D341Med (cell line): Measurements from ENCODE around the gene ARNT2.

ENCODE experiments used
- DNase-seq: peaks from one replicate; pipeline ENCODE4 v3.0.0; 2012; ENCODE audit warnings: low spot score

ARNT2 gene

GRCh38 chr15:80556694-80557367, 152.6 kb downstream of the ARNT2 start:
- DNase-seq = no peak

DNA sequence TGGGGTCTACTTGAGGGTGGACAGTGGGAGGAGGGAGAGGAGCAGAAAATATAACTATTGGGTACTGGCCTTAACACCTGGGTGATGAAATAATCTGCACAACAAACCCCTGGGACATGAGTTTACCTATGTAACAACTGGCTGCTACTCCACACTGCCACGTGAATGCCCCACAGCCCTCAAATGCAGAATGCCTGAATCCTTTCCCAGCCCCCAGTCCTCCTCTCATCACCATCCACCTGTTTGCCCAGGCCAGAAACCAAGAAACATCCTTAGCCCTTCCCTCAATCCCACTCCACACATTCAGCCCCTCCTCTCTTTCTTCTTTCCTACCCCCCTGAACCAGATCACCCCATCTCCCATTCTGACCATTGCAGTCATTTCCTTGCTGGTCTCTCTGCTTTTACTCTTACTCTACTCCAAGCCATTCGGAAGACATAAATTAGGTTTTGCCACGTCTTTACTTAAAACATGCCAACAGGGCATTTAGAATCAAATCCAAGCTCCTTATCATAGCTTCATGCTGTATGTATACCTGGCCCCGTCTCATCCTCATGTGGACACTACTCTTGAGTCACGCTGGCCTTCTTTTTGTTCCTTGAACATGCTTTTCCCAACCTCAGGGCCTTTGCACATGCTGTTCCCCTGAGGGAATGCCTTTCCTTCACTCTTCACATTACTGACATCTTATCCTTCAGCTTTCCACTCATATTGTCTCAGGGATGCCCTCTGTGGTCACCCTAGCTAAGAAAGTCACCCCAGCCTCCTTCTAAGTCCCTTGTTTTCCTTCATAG, 153.5 kb downstream of the ARNT2 start:
- DNase-seq = no peak

DNA sequence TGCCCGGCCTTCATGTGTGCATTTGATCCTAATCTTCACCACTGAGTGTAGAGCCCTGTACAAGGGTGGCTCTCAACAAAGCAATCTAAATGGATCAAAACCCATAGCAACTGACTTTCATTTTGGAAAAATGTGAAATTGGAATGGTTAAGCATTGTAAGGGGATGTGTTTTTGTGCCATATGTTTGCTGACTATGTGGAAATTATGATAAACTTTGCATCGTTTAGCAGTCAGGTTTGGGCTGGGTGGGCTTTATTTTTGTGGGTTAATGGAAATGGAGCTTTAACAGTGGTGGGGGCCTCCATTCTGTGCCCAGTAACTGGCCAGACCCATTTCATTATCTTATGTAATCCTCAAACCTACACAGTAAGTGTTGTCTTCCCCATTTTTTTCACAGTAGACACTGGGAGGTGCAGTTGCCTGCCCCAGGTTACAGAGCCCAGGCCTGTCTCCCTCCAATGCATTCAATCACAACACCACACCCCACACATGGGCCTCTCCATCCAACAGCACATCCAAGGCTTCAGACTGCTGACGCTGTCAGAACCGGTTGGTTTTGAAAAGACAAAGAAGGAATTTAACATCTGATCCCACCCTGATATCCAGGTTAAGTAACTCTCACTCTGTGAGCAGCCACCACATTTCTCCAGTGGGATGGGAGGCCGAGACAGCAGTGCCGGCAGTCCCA, 154.6 kb downstream of the ARNT2 start:
- DNase-seq = no peak

DNA sequence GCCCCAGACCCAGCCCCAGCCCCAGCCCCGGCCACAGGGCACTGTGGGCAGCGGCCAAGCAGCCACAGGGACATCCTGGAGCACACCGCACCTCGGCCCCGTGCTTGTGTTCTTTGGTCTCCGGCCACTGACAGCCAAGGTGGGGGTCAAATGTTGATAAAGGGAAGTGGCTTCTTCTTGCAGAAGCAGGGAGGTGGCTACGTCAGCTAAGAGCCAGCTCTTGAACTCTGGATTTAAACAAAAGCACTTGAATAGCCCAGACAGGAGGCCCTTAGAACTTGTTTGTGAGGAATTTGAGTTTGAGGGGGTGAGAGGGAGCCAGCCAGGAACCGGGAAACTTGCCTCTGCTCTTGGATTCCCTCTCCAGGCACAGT, 155.1 kb downstream of the ARNT2 start:
- DNase-seq = no peak

GRCh38 chr15:80559761-80560160, 155.6 kb downstream of the ARNT2 start:
- no peak for DNase-seq

DNA sequence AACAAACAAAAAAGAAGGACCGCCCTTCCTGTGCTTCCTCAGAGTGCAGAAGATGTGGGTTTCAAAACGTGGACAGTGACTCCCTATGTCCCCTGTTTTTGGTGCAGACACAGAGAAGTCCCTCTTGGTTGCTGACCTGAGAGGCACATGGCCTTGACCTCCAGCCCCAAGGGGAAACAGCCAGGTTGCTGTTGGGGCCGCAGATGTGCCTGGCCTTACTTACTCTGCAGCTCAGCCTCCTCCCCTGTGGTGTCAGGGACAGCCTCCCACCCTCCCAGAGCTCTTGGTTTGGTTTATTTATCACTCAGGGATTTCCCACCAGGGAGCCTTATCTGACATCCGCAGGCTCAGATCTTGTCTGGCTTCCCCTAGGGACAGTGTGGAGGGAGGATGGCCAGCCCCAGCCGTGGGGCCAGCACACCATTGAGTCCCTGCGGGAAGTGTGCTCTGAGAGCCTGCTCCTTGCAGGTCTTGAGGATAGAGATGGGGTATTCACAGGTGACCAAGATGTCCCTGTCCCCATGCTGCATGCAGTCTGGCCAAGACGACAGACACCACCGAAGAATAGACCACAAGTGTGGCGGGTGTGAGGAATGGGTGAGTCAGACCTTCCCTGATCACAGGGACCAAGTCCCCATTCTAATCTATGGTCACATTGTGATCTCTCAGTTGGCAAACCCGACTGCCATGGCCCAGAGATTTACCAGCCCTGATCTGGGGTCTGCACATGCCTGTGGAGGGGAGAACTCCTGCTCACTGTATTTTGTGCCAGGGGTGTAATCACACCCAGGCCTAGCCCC, 156.6 kb downstream of the ARNT2 start:
- no peak for DNase-seq

- no peak for DNase-seq
Observed at GRCh38 chr15:80561500-80561899, 157.3 kb downstream of the ARNT2 start.

GRCh38 chr15:80562033-80562432, 157.9 kb downstream of the ARNT2 start:
- DNase-seq = no peak

GRCh38 chr15:80562846-80563245, 158.7 kb downstream of the ARNT2 start:
- DNase-seq = no peak

GRCh38 chr15:80563372-80563997, 159.3 kb downstream of the ARNT2 start:
- no peak for DNase-seq

DNA sequence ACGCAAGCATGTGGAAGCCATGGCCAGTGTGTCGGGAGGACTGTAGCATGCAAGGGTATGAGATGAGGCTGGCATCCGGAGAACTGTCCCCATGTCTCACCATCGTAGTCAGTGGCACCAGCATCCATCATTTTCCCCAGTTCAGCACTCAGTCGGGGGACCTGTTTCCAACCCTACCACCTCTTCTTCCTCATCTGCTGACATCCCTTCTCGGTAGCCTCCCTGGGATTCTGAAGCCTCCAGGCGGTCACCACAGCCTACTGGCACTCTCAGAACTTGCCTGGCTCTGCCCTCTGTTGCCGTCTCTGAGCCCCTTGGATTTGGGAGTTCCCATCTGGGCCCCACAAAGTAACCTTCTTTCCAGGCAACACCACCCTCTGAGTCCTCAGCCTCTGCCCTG, 159.9 kb downstream of the ARNT2 start:
- DNase-seq = no peak

DNA sequence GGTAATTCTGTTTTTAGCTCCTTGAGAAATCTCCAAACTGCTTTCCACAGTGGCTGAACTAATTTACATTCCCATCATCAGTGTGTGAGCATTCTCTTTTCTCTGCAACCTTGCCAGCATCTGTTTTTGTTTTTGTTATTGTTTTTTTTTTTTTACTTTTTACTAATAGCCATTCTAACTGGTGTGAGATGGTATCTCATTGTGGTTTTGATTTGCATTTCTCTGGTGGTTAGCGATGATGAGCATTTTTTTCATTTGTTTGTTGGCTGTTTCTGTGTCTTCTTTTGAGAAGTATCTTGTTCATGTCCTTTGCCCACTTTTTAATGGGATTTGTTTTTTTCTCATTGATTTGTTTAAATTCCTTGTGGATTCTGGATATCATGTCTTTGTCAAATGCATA, 161.2 kb downstream of the ARNT2 start:
- no peak for DNase-seq

GRCh38 chr15:80565988-80566387, 161.8 kb downstream of the ARNT2 start:
- DNase-seq = no peak

- peak; percentile 60 for DNase-seq
Observed at GRCh38 chr15:80567721-80568157, 163.6 kb downstream of the ARNT2 start.

GRCh38 chr15:80568298-80568697, 164.1 kb downstream of the ARNT2 start:
- DNase-seq = no peak

DNA sequence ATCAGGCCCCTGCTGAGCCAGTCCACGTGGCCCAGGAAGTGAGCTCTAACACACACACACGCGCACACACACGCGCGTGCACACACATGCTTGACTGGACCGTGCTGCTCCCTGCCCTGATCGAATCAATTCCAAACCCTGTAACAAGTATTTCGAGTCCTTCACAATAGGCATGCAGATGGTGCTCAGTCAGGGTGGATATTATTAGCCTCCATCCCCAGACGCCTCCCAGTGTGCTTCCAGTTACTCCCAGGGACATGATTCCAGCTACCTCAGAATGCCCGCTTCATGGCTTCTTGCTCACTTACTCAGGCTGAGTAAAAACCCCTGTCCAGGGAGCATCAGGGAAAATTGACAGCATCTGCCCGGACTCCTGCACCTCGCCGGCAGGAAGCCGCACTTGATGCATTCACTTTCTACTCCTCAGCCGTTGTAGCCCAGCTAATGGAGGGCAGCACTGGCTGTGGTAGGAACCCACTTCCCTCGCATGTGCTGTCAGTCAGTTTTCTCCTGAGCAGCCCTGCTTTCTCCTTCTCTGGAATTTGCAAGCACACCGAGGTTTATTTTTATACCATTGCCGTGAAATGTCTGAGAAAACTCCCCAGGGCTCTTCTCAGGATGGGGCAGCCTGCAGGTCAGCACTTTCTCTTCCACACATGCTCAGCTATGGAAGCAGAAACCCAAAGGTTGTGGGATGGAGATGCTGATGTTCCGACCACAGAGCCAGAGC, 164.9 kb downstream of the ARNT2 start:
- no peak for DNase-seq

DNA sequence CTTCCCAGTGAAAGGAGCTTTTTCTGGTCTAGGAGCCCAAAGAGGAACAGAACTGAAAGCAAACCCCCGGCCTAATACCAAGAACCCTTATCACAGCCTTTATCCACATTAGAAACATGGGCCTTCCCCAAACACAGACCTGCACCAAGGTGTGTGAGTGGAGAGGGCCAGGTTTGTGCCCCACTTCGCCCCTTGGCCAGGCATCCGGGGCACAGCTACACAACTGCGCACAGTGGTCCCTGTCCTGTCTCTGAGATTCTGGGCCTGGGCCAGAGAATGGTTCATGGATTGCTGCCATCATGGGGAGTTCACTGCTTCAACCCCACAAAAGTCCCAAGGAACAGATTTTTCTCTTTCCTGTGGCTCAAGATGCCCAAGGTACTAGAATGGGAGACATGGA, 165.5 kb downstream of the ARNT2 start:
- DNase-seq = no peak

DNA sequence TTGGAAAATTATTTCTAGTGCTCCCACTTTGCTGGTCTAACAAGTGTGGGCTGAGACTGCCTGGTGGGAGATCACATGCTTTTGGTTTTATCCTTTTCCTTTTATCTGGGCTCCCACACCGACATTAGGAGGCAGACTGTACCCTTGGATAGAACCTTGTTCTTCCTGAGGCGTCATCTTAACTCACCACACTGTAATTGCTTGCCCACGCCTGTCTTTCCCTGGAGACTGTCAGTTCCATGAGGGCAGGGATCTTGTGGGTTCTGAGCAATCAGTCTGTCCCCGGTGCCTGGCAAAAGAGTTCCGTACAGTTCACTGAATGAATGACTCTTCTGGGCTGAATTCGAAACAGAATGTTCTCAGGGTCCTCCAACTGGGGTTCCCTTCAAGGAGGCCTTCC, 166.4 kb downstream of the ARNT2 start:
- no peak for DNase-seq

DNA sequence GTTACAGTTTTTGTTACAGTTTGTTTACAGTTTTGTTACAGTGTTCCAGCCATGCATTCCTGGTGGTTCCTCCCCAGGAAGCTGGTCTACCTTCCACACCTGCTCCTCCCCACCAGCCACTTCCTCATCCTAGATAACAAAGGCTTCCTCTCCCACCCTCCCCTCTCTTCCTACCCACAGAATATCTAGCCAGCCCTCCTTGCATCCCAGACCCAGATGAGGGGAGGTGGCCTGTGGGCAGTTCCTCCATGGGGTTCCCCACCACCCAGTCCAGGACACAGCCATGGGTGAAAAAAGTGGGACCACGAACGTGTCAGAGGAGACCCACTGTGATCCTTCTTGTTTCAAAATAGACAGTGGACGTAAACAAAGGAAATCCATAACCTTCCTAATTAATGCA, 168.2 kb downstream of the ARNT2 start:
- DNase-seq = no peak

- no peak for DNase-seq
Observed at GRCh38 chr15:80573606-80574005, 169.4 kb downstream of the ARNT2 start.

DNA sequence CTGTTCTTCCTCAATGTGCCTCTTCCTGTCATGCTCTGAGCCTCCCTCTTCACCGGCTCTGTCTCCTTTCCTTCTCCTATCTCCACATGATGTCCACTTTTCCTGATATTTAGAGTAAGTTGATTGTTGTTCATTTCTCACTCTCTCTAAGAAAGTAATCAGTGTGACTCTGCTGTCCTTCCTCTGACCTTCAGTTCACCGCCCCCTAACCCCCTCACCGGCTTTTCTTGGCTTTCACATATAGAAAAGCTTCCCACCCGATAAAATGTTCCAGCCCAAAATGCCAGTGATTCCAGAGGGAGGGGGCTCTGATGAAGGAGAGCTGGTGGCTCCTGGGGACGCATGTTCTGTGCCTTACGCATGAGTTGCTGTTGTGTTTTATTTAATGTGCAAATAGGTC, 170.4 kb downstream of the ARNT2 start:
- DNase-seq = no peak
